ENCODE results near the gene MAST4. TPM values are rescaled to one million over a fixed set of nuclear protein-coding genes. Genes with fewer than 3 reads are reported as not detected.

The MAST4 gene
- total and polyA plus RNA-seq, 2 of the 8 experiments (the other 6 are each of a cell fraction or from before 2014, with no cell fraction given), result 1.5 to 2.6 TPM

DNA sequence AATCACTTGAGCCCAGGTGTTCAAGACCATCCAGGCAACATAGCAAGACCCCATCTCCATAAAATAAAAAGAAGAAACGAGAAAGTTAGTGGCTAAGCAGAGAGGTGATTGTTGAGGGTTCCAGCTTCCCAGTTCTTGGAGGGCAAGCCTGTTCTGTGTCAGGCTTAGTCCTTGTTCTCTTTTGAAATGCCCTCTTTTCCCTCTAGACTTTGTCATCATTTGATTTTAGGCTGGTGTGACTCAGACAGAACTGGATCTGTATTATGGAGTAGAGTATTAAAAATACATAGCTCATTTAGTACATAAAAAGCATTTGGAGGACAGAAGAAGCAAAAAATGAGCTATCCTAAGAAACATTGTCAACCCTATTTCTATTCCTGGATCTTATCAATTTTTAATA, 441.0 kb downstream of the MAST4 start:
- FAIRE-seq (no peak), DNase-seq (ENCODE audit: low read depth in 1 of 2, low spot score in 2 of 2) (no peak)
- Histone ChIP-seq H4K91ac (replicated peaks; ENCODE audit: insufficient read length, low read length) (no peak overlapping the region), H2BK120ac (replicated peaks; ENCODE audit: low read depth, low read length) (no peak overlapping the region), H3K23me2 (ENCODE audit: low read depth, low read length) (no peaks in the 10 kb centered on the region), H3K4ac (replicated peaks; ENCODE audit: insufficient read length, low read depth, low read length) (no peak overlapping the region), H3K14ac (ENCODE audit: insufficient read length) (no peak overlapping the region), H4K5ac (ENCODE audit: insufficient read length, low read depth, low read length) (no peak overlapping the region), H3K56ac (replicated peaks; ENCODE audit: insufficient read length, low read depth, low read length) (no peak overlapping the region), H2BK15ac (ENCODE audit: low read length) (no peak overlapping the region), H3K4me3 (ENCODE audit: extremely low read depth in 1 of 4, insufficient read depth in 2 of 4, low read depth in 3 of 4, low read length in 4 of 4) (no peak overlapping the region), H3K9me3 (ENCODE audit: insufficient read depth in 2 of 2, low read depth in 1 of 2, low read length in 1 of 2) (no peaks in the 10 kb centered on the region), H3K27me3 (replicated peaks in 1 of 4; ENCODE audit: control insufficient read depth in 3 of 4, extremely low read depth in 1 of 4, insufficient read depth in 3 of 4, low read length in 3 of 4) (peaks cover 0 to 6% (median 2%) of the 10 kb centered on the region in 4 experiments; a peak in 5 of 7 replicates), H2BK12ac (ENCODE audit: low read depth, low read length) (no peak overlapping the region), H3K9ac (replicated peaks in 1 of 4; ENCODE audit: extremely low read depth in 1 of 4, low read depth in 3 of 4, low read length in 3 of 4) (no peak overlapping the region), H2BK20ac (ENCODE audit: low read length) (no peak overlapping the region), H4K20me1 (replicated peaks in 1 of 2; ENCODE audit: control insufficient read depth in 1 of 2, insufficient read depth in 2 of 2, low read length in 2 of 2) (no peaks in the 10 kb centered on the region), H3K79me1 (ENCODE audit: low read depth, low read length) (no peaks in the 10 kb centered on the region), H3K79me2 (ENCODE audit: control insufficient read depth in 1 of 2, insufficient read depth in 2 of 2, low read length in 2 of 2) (no peaks in the 10 kb centered on the region), H3K18ac (ENCODE audit: extremely low read depth, low read length) (no peak overlapping the region), H3K27ac (ENCODE audit: low read depth, low read length) (no peak overlapping the region), H3K23ac (ENCODE audit: insufficient read length) (no peak overlapping the region), H2AK5ac (ENCODE audit: low read depth, low read length) (no peak overlapping the region), H4K8ac (ENCODE audit: extremely low read depth, insufficient read depth, low read length) (no peak overlapping the region), H2AFZ (ENCODE audit: low read length) (no peak overlapping the region), H3K4me1 (replicated peaks in 1 of 4; ENCODE audit: control insufficient read depth in 3 of 4, insufficient read depth in 4 of 4, low read length in 3 of 4) (peaks cover 0 to 14% (median 2%) of the 10 kb centered on the region in 4 experiments; a peak in 2 of 7 replicates), H3K36me3 (ENCODE audit: control insufficient read depth in 2 of 4, insufficient read depth in 4 of 4, low read length in 3 of 4) (no peaks in the 10 kb centered on the region), H3K4me2 (ENCODE audit: insufficient read depth in 1 of 2, low read depth in 2 of 2, low read length in 2 of 2) (no peak overlapping the region), H2BK5ac (ENCODE audit: low read depth, low read length) (no peak overlapping the region)
- WGBS, 2 experiments (ENCODE audit: extremely low coverage in 1 of 2, insufficient coverage in 1 of 2, insufficient read length in 1 of 2, insufficient replicate concordance in 2 of 2, low coverage in 1 of 2, low lambda C conversion rate in 2 of 2, missing lambda C conversion rate in 1 of 2), result 87% methylated on average over 1 of the region's 1 CpG; no CpG with 5 or more reads in 1 of the 2 experiments
- ChIA-PET POLR2A (ENCODE audit: partially characterized antibody) (no interaction called here), CTCF (ENCODE audit: partially characterized antibody) (interaction anchor here (1.0 kb wide), 1 partner anchor 112 kb away, joined by 3 read pairs; no protein-coding TSS in a partner anchor)
- TF ChIP-seq JUN (IDR thresholded peaks at IDR 0.05; ENCODE audit: low read depth, low read length) (no peak), PHF8 (conservative IDR thresholded peaks at IDR 0.05; ENCODE audit: low read depth, low read length) (no peak), CHD2 (IDR thresholded peaks at IDR 0.05; ENCODE audit: low read length) (no peak), SAP30 (IDR thresholded peaks at IDR 0.05; ENCODE audit: insufficient read depth, insufficient replicate concordance, low read length) (no peak), TCF12 (IDR thresholded peaks at IDR 0.05; ENCODE audit: low read depth, low read length) (no peak), CBX8 (IDR thresholded peaks at IDR 0.05; ENCODE audit: borderline replicate concordance, low read depth, low read length) (no peak), CBX5 (IDR thresholded peaks at IDR 0.05; ENCODE audit: low read depth, low read length) (no peak), RFX5 (IDR thresholded peaks at IDR 0.05; ENCODE audit: borderline replicate concordance, low read depth, low read length) (no peak), RAD21 (IDR thresholded peaks at IDR 0.05 in 1 of 2, conservative IDR thresholded peaks at IDR 0.05 in 1 of 2; ENCODE audit: low read depth in 2 of 2, low read length in 2 of 2) (no peak)

All from H1 (cell line).